HG02970 (cell line): ENCODE measurements around the gene ZBED3.

ENCODE experiments used
- ATAC-seq: cut with Tn5 transposase; IDR thresholded peaks from one replicate; pipeline ENCODE4 v1.9.1; 2021; ENCODE audit warnings: mild to moderate bottlenecking, moderate library complexity, moderate number of reproducible peaks; ENCODE audit not compliant: unreplicated experiment, low FRiP score

The ZBED3 gene

GRCh38 chr5:77022511-77023417 lies 64.3 kb downstream of the ZBED3 start:
- ATAC-seq = no peak
